ENCODE measurements around the gene C19orf81.

Gene C19orf81

GRCh38 chr19:50645107-50645506, 4.1 kb upstream of the C19orf81 start:
- DNase-seq (ENCODE audit: insufficient read length, low spot score) (no peak), FAIRE-seq (no peak)
- no peak for TF ChIP-seq CTCF (IDR thresholded peaks at IDR 0.05; ENCODE audit: insufficient read depth, missing control alignments)

GRCh38 chr19:50646074-50646807, 3.0 kb upstream of the C19orf81 start:
- DNase-seq (ENCODE audit: insufficient read length, low spot score) (no peak), FAIRE-seq (no peak)
- no peak for TF ChIP-seq CTCF (IDR thresholded peaks at IDR 0.05; ENCODE audit: insufficient read depth, missing control alignments)

- no peak for FAIRE-seq
- no peak for TF ChIP-seq CTCF (IDR thresholded peaks at IDR 0.05; ENCODE audit: insufficient read depth, missing control alignments)
Observed at GRCh38 chr19:50647879-50648615, 1.2 kb upstream of the C19orf81 start.

GRCh38 chr19:50648659-50649058, 586 bp upstream of the C19orf81 start:
- no peak for TF ChIP-seq CTCF (IDR thresholded peaks at IDR 0.05; ENCODE audit: insufficient read depth, missing control alignments)
- no peak for DNase-seq (ENCODE audit: insufficient read length, low spot score)
- no peak for FAIRE-seq

More at GRCh38 chr19:50647879-50648615, 1.2 kb upstream of the C19orf81 start:
- no peak for DNase-seq (ENCODE audit: insufficient read length, low spot score)

GRCh38 chr19:50651174-50651573, 1.9 kb downstream of the C19orf81 start:
- TF ChIP-seq CTCF (IDR thresholded peaks at IDR 0.05; ENCODE audit: insufficient read depth, missing control alignments), result no peak
- FAIRE-seq, result no peak
- no peak for DNase-seq (ENCODE audit: insufficient read length, low spot score)

GRCh38 chr19:50652722-50653121, 3.5 kb downstream of the C19orf81 start:
- TF ChIP-seq CTCF (IDR thresholded peaks at IDR 0.05; ENCODE audit: insufficient read depth, missing control alignments), result no peak
- no peak for DNase-seq (ENCODE audit: insufficient read length, low spot score)
- no peak for FAIRE-seq

GRCh38 chr19:50654882-50655281, 5.6 kb downstream of the C19orf81 start:
- FAIRE-seq, result no peak
- no peak for TF ChIP-seq CTCF (IDR thresholded peaks at IDR 0.05; ENCODE audit: insufficient read depth, missing control alignments)
- no peak for DNase-seq (ENCODE audit: insufficient read length, low spot score)

Measured in D721Med (cell line).